HEK293 (cell line): ENCODE results near the gene SEPTIN12.

Experiments used
- GLI2 ChIP-seq: fragments of 450-650 bp; formaldehyde crosslinking; IDR thresholded peaks from 2 replicates; pipeline ENCODE4; 2017; ENCODE audit warnings: missing biosample characterization, missing genetic modification characterization, low read depth, borderline replicate concordance
- KLF1 ChIP-seq: fragments of 450-650 bp; formaldehyde crosslinking; IDR thresholded peaks from 2 replicates; pipeline ENCODE4 v1.5.1; 2016; ENCODE audit warnings: missing biosample characterization, missing genetic modification characterization
- KLF10 ChIP-seq: fragments of 450-650 bp; IDR thresholded peaks from 2 replicates; pipeline ENCODE4 v1.5.1; 2018; ENCODE audit warnings: missing biosample characterization, mild to moderate bottlenecking, missing genetic modification characterization
- WT1 ChIP-seq: fragments of 450-650 bp; formaldehyde crosslinking; IDR thresholded peaks from 2 replicates; pipeline ENCODE4 v1.5.1; 2016; ENCODE audit warnings: missing biosample characterization, missing genetic modification characterization
- ZBTB7A ChIP-seq: fragments of 450-650 bp; formaldehyde crosslinking; IDR thresholded peaks from 2 replicates; pipeline ENCODE4 v1.5.1; 2016; ENCODE audit warnings: low read depth, missing biosample characterization, missing genetic modification characterization
- ZFP37 ChIP-seq: fragments of 450-650 bp; formaldehyde crosslinking; IDR thresholded peaks from 2 replicates; pipeline ENCODE4 v1.5.1; 2016; ENCODE audit warnings: missing biosample characterization, missing genetic modification characterization
- ZIC2 ChIP-seq: fragments of 450-650 bp; formaldehyde crosslinking; IDR thresholded peaks from 2 replicates; pipeline ENCODE4 v1.5.1; 2016; ENCODE audit warnings: missing biosample characterization, missing genetic modification characterization
- ZNF148 ChIP-seq: fragments of 450-650 bp; formaldehyde crosslinking; IDR thresholded peaks from 2 replicates; pipeline ENCODE4 v1.5.0; 2017; ENCODE audit warnings: missing biosample characterization, missing genetic modification characterization, borderline replicate concordance
- ZNF157 ChIP-seq: fragments of 450-650 bp; formaldehyde crosslinking; IDR thresholded peaks from 2 replicates; pipeline ENCODE4 v1.5.1; 2016; ENCODE audit warnings: missing biosample characterization, missing genetic modification characterization
- ZNF174 ChIP-seq: fragments of 450-650 bp; formaldehyde crosslinking; IDR thresholded peaks from 2 replicates; pipeline ENCODE4 v1.5.0; 2017; ENCODE audit warnings: missing biosample characterization, mild to moderate bottlenecking, missing genetic modification characterization
- ZNF324 ChIP-seq: fragments of 450-650 bp; formaldehyde crosslinking; IDR thresholded peaks from 2 replicates; pipeline ENCODE4 v1.5.1; 2016; ENCODE audit warnings: missing biosample characterization, missing genetic modification characterization
- ZNF391 ChIP-seq: fragments of 450-650 bp; formaldehyde crosslinking; IDR thresholded peaks from 2 replicates; pipeline ENCODE4 v1.5.1; 2016; ENCODE audit warnings: low read depth, missing biosample characterization, missing genetic modification characterization, borderline replicate concordance
- ZNF398 ChIP-seq: fragments of 450-650 bp; formaldehyde crosslinking; IDR thresholded peaks from 2 replicates; pipeline ENCODE4 v1.5.1; 2017; ENCODE audit warnings: missing biosample characterization, missing genetic modification characterization
- ZNF530 ChIP-seq: fragments of 450-650 bp; formaldehyde crosslinking; IDR thresholded peaks from 2 replicates; pipeline ENCODE4 v1.5.1; 2016; ENCODE audit warnings: low read depth, missing biosample characterization, missing genetic modification characterization
- ZNF629 ChIP-seq: fragments of 450-650 bp; formaldehyde crosslinking; IDR thresholded peaks from 2 replicates; pipeline ENCODE4 v1.5.1; 2017; ENCODE audit warnings: missing biosample characterization, missing genetic modification characterization
- ZNF658 ChIP-seq: fragments of 450-650 bp; formaldehyde crosslinking; IDR thresholded peaks from 2 replicates; pipeline ENCODE4; 2016; ENCODE audit warnings: missing biosample characterization, missing genetic modification characterization
- ZNF830 ChIP-seq: fragments of 450-650 bp; IDR thresholded peaks from 2 replicates; pipeline ENCODE4 v1.5.0; 2018; ENCODE audit warnings: missing biosample characterization, missing genetic modification characterization, low read depth, mild to moderate bottlenecking, moderate library complexity
- ZXDB ChIP-seq: fragments of 450-650 bp; formaldehyde crosslinking; IDR thresholded peaks from 2 replicates; pipeline ENCODE4 v1.5.1; 2016; ENCODE audit warnings: missing biosample characterization, missing genetic modification characterization
- TF ChIP-seq, protein P1 (sequence below): fragments of 450-650 bp; formaldehyde crosslinking; IDR thresholded peaks from 2 replicates; pipeline ENCODE4 v1.5.1; 2016; ENCODE audit warnings: missing biosample characterization, missing genetic modification characterization
- TF ChIP-seq, protein P2 (sequence below): fragments of 450-650 bp; formaldehyde crosslinking; IDR thresholded peaks from 2 replicates; pipeline ENCODE4 v1.5.1; 2016; ENCODE audit warnings: missing biosample characterization, missing genetic modification characterization
- TF ChIP-seq, protein P3 (sequence below): fragments of 450-650 bp; formaldehyde crosslinking; IDR thresholded peaks from 2 replicates; pipeline ENCODE4 v1.5.1; 2016; ENCODE audit warnings: missing biosample characterization, missing genetic modification characterization

SEPTIN12 gene

DNA sequence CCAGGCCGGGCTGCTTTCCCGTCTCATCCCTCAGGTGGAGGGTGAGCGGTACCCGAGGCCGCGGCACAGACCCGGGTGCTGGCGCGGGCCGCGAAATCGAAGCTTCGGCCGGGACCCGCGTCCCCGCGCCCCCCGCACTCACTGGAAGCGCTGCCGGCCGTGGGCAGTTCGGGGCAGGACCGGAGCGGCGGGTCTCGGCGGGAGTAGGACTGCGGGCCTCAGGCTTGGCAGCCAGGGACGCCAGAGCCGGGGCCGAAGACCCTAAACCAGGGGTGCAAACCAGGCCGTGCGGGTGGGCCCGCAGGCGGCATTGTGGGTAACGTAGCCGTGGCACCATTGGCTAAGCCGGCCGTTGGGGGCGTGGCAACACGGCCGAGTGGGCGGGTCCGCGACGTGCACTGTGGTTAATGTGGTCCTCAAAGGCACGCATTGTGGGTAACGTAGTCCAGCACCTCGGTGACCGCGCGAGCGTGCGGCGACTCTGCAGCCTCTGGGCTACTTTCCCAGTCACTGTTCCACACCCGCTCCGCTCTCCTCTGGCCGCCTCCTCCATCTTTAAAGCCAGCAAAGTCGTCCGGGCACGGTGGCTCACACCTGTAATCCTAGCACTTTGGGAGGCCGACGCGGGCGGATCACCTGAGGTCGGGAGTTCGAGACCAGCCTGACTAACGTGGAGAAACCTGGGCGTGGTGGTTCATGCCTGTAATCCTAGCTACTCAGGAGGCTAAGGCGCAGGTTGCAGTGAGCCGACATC is 21.1 kb downstream of the SEPTIN12 start, which contains the start of gene ZNF500 (continued):
- TF ChIP-seq, protein P1, sequence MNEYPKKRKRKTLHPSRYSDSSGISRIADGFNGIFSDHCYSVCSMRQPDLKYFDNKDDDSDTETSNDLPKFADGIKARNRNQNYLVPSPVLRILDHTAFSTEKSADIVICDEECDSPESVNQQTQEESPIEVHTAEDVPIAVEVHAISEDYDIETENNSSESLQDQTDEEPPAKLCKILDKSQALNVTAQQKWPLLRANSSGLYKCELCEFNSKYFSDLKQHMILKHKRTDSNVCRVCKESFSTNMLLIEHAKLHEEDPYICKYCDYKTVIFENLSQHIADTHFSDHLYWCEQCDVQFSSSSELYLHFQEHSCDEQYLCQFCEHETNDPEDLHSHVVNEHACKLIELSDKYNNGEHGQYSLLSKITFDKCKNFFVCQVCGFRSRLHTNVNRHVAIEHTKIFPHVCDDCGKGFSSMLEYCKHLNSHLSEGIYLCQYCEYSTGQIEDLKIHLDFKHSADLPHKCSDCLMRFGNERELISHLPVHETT (tag by site-specific recombination): 0 out of 2 replicates have a peak, but pooled peaks have one; percentile 25
- TF ChIP-seq ZNF530 (tag by site-specific recombination) (no peak), ZNF324 (tag by site-specific recombination) (no peak; the same call in 1 of the 2 replicates), ZNF658 (tag by site-specific recombination) (no peak), ZNF629 (tag by site-specific recombination) (peak; percentile 49; the same call in 1 of the 2 replicates), ZNF157 (no peak), ZXDB (tag by site-specific recombination) (peak; percentile 89), ZBTB7A (peak; percentile 72), ZNF391 (tag by site-specific recombination) (0 out of 2 replicates have a peak, but pooled peaks have one; percentile 6), WT1 (tag by site-specific recombination) (no peak), ZNF148 (tag by site-specific recombination) (no peak), GLI2 (tag by site-specific recombination) (no peak), KLF10 (tag by site-specific recombination) (peak; percentile 43; the same call in 1 of the 2 replicates), ZIC2 (peak; percentile 16; the same call in 1 of the 2 replicates), ZNF174 (tag by site-specific recombination) (no peak), ZNF830 (tag by site-specific recombination) (no peak), ZNF398 (tag by site-specific recombination) (no peak), KLF1 (tag by site-specific recombination) (peak; percentile 76), ZFP37 (tag by site-specific recombination) (peak; percentile 74)
- TF ChIP-seq, protein P2, sequence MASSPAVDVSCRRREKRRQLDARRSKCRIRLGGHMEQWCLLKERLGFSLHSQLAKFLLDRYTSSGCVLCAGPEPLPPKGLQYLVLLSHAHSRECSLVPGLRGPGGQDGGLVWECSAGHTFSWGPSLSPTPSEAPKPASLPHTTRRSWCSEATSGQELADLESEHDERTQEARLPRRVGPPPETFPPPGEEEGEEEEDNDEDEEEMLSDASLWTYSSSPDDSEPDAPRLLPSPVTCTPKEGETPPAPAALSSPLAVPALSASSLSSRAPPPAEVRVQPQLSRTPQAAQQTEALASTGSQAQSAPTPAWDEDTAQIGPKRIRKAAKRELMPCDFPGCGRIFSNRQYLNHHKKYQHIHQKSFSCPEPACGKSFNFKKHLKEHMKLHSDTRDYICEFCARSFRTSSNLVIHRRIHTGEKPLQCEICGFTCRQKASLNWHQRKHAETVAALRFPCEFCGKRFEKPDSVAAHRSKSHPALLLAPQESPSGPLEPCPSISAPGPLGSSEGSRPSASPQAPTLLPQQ (tag by site-specific recombination): peak; percentile 97
- TF ChIP-seq, protein P3, sequence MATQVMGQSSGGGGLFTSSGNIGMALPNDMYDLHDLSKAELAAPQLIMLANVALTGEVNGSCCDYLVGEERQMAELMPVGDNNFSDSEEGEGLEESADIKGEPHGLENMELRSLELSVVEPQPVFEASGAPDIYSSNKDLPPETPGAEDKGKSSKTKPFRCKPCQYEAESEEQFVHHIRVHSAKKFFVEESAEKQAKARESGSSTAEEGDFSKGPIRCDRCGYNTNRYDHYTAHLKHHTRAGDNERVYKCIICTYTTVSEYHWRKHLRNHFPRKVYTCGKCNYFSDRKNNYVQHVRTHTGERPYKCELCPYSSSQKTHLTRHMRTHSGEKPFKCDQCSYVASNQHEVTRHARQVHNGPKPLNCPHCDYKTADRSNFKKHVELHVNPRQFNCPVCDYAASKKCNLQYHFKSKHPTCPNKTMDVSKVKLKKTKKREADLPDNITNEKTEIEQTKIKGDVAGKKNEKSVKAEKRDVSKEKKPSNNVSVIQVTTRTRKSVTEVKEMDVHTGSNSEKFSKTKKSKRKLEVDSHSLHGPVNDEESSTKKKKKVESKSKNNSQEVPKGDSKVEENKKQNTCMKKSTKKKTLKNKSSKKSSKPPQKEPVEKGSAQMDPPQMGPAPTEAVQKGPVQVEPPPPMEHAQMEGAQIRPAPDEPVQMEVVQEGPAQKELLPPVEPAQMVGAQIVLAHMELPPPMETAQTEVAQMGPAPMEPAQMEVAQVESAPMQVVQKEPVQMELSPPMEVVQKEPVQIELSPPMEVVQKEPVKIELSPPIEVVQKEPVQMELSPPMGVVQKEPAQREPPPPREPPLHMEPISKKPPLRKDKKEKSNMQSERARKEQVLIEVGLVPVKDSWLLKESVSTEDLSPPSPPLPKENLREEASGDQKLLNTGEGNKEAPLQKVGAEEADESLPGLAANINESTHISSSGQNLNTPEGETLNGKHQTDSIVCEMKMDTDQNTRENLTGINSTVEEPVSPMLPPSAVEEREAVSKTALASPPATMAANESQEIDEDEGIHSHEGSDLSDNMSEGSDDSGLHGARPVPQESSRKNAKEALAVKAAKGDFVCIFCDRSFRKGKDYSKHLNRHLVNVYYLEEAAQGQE (tag by site-specific recombination): peak; percentile 25; the same call in 1 of the 2 replicates
